GM12873 (cell line): ENCODE data around the gene TCEAL4.

Experiments
- CTCF ChIP-seq: IDR thresholded peaks from 2 replicates; pipeline ENCODE4 v1.5.1; 2012; ENCODE audit warnings: low read depth, mild to moderate bottlenecking, moderate library complexity, low read length, control low read depth; ENCODE audit not compliant: insufficient read depth; ENCODE audit errors: missing control alignments

TCEAL4 gene

GRCh38 chrX:103616676-103617186, 31.4 kb downstream of the TCEAL4 start:
- no peak for TF ChIP-seq CTCF

- no peak for TF ChIP-seq CTCF
Observed at GRCh38 chrX:103624111-103624510, 38.8 kb downstream of the TCEAL4 start.

- TF ChIP-seq CTCF: no peak
Observed at GRCh38 chrX:103626855-103627254, 41.5 kb downstream of the TCEAL4 start.

- TF ChIP-seq CTCF: no peak
Observed at GRCh38 chrX:103628386-103629317, 43.3 kb downstream of the TCEAL4 start, which contains the start of gene TCEAL1. TCEAL1 (plus strand) TSS chrX:103628975; CDS start chrX:103629917, 942 bp downstream.

- peak; percentile 17 for TF ChIP-seq CTCF
Observed at GRCh38 chrX:103629318-103630170, 44.2 kb downstream of the TCEAL4 start.

GRCh38 chrX:103630171-103630511, 44.8 kb downstream of the TCEAL4 start:
- TF ChIP-seq CTCF: no peak

- no peak for TF ChIP-seq CTCF
Observed at GRCh38 chrX:103631145-103631544, 45.8 kb downstream of the TCEAL4 start.
